ENCODE results near the gene ZBTB20. TPM values are rescaled to one million over a fixed set of nuclear protein-coding genes. Genes with fewer than 3 reads are reported as not detected.
"Not testable (repeated sequence)": the region's sequence is repeated elsewhere in the genome, so short reads cannot be mapped to it uniquely, and the experiment has no call there.

ZBTB20 gene
- total RNA-seq, 1 donor from 2014 or later: 8.7 TPM

DNA sequence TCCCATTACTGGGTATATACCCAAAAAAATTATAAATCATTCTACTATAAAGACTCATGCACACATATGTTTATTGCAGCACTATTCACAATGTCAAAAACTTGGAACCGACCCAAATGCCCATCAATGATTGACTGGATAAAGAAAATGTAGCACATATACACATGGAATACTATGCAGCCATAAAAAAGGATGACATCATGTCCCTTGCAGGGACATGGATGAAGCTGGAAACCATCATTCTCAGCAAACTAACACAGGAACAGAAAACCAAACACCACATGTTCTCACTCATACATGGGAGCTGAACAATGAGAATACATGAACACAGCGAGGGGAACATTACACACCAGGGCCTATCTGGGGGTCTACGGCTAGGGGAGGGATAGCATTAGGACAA is 467.3 kb downstream of the ZBTB20 start:
- DNase-seq (ENCODE audit: low read depth in 2 of 2): not testable (repeated sequence)

DNA sequence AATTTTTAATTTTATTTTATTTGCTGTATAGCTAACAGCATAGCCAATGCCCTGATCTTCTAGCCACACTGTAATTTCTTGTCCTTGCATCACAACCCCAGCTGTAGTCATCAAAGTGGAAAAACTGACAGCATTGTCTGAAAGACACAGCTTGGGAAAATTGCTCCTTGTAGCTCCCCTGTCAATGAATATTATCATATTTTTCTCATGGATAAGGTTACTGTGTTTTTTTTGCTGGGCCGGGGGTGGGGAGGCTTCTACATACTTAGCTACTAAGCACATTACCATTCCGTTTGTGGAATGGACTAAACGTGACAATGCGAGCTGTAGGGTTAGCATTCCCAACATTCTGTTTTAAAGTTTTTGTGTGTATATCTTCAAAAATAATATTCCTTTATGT is 472.0 kb downstream of the ZBTB20 start:
- DNase-seq (ENCODE audit: low read depth in 2 of 2): no peak

- DNase-seq (ENCODE audit: low read depth in 2 of 2): no peak
These were observed 473.1 kb downstream of the ZBTB20 start for GRCh38 chr3:114674036-114674435.

GRCh38 chr3:114673481-114673880 is 473.6 kb downstream of the ZBTB20 start:
- DNase-seq (ENCODE audit: low read depth in 2 of 2): no peak

- DNase-seq (ENCODE audit: low read depth in 2 of 2): no peak
These were observed 474.2 kb downstream of the ZBTB20 start for GRCh38 chr3:114672692-114673447.

DNA sequence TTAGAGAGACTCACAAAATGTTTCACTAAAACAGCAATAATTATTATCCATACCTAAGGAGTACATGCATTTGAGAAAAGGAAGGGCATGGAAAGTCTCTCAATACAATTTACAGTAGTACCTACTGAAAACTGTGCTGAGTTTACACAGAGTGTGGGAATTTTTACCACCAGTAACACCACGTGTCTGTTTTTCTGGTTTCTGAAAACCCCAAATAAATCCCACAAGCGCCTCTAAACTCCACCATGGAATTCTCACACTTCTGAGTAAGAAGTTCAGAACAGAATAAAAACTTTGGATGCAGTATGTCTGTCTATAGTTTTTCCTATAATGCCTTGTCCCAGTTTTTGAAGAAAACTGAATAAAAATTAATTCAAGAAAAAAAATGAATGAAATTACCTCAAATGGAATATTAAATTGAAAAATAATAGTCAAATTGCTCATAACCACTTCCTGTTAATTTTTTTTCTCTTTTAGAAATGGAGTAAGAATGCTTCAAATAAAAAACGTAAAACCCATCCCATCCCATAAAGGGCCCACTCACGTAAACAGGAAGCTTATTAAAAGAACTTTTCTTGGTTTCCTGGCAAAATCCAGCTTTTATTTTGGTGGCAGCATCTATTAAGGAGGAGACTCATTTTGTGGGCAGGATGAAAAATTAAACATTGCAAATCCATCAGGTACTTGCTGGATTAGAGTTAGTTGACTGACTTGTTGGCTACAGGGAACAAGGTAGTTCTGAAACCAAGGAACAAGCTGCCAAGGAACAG is 475.2 kb downstream of the ZBTB20 start:
- no peak for DNase-seq (ENCODE audit: low read depth in 2 of 2)

DNA sequence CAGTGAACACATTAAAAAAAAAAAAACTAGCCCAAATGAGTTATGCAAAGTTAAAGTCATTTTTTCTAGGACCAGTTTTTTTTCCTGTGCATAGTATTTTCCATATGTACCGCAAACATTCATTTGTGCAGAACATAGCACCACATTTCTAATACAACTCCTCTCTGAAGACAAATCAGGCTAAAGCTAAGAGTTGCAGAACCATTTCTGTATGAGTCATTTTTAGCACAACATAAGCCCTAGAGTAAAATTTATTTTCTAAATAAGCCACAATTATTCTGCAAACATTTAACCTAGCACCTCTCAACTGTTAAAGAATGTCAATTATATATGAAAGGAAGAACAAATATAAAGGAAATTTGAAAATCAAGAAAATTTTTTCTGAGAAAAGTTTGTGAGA is 477.5 kb downstream of the ZBTB20 start:
- DNase-seq (ENCODE audit: low read depth in 2 of 2): no peak

- no peak for DNase-seq (ENCODE audit: low read depth in 2 of 2)
These were observed 479.0 kb downstream of the ZBTB20 start for GRCh38 chr3:114668099-114668498.

DNA sequence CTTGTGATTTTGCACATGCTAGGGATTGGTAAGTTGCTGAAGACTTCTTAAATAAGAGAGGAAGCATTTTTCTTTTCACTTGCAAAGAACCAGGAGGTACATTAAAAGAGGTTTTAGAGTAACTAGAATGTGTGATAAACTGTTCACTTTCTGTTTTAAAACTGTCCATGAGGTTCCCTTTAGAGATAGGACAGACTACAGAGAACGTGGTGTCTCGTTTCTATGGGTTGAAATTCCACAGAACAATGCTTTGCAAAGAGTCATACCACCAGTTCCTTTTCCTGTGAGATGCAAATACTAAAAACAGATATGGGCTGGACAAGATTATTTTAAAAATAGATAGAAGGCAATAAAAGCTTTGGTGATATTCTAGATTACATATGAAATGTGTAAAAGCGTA is 480.5 kb downstream of the ZBTB20 start:
- peak; percentile 57 to 76 for DNase-seq (ENCODE audit: low read depth in 2 of 2)

- no peak for DNase-seq (ENCODE audit: low read depth in 2 of 2)
These were observed 483.1 kb downstream of the ZBTB20 start for GRCh38 chr3:114664006-114664405.

- no peak for DNase-seq (ENCODE audit: low read depth in 2 of 2)
These were observed 486.3 kb downstream of the ZBTB20 start for GRCh38 chr3:114660808-114661207.

DNA sequence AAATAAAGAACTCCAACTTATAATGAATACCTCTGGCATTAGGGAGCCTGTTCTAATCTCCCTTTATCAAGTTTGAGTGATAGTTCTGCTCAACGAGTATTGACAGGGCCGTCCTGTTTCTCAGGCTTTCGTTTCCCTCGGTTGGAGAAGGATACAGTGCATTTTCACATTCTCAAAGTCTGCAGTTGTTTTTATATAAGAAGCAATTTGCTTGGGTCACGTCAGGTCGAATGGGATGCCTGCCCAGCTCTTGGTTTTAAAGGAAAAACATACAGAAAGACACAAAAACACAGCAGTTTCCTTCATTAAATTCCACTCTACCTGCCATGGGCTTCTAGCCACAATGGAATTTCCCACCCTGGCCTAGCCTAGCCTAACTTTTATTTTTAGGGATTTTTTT is 487.0 kb downstream of the ZBTB20 start:
- peak; percentile 36 to 89 for DNase-seq (ENCODE audit: low read depth in 2 of 2)

- DNase-seq (ENCODE audit: low read depth in 2 of 2): peak in 1 of 2 donors; percentile 37
These were observed 487.7 kb downstream of the ZBTB20 start for GRCh38 chr3:114659109-114660061.

DNA sequence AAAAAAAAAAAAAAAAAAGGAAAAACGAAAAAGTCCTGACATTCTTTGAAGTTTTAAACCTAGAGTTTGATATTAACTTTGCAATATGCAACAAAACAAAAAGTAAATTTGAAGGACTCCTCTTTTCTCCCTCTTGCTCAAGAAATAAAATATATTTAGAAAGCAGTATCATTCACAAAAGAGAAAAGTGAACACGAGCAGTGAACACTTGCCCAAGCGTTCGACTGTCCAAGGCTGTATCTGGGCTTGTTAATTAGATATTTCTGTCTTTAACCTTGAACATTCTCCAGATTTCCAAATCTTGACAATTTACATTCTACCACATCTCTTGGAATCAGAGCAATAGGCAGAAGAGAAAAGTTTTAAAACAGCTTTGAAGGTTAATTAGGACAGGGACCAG is 495.5 kb downstream of the ZBTB20 start:
- DNase-seq (ENCODE audit: low read depth in 2 of 2): no peak

DNA sequence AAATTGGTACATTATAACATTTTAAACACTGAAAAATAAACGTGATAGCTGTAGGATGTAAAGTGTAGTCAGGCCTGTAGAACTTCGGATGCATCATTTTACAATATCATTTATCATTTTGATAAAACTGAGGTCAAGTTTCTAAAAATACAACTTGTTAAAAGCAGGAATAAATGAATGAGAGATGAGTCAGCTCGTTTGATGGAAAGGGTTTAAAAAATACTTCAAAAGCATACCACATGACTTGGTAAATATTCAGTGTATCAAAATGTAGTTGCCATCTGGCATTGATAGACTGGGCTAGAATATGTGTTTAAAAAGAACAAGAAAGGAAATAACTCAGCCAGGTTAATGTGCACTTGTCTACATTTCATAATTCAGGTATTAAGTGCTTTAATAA is 496.3 kb downstream of the ZBTB20 start:
- DNase-seq (ENCODE audit: low read depth in 2 of 2): peak; percentile 30 to 64

GRCh38 chr3:114649331-114649730 is 497.8 kb downstream of the ZBTB20 start:
- DNase-seq (ENCODE audit: low read depth in 2 of 2): peak; percentile 30 to 79

GRCh38 chr3:114646526-114646925 is 500.6 kb downstream of the ZBTB20 start:
- no peak for DNase-seq (ENCODE audit: low read depth in 2 of 2)

DNA sequence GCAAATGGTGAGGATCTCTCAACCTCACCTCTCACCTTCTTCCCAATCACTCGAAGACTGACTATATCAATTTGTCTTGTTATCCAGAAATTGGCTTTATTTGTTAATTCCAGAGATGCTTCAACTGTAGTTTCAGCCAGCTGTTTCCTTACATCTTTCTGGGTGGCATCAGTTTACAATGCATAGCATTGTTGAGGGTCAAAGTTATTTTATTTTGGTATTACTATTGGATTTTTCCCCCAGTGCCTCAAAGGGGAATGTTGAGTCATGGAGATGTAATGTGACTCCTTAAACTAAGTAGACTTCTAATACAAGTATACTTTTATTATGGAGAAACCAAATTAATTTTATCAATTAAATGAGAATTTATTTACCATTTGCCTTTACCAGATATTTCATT is 501.7 kb downstream of the ZBTB20 start:
- DNase-seq (ENCODE audit: low read depth in 2 of 2): no peak

DNA sequence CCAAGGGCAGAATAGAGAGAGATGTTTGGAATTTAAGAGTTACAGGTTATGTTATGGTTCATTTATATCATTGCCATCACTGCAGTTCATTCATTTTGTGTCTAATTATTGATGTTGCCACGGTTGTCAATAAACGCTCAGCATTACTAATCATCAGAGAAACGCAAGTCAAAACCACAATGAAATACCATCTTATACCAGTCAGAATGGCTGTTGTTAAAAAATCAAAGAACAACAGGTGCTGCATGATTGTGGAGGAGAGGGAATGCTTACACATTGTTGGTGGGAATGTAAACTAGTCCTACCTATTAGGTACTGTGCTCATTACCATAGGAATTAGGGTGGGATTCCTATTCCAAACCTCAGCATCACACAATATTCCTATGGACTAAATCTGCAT is 502.7 kb downstream of the ZBTB20 start:
- DNase-seq (ENCODE audit: low read depth in 2 of 2): no peak

GRCh38 chr3:114642951-114643741 is 503.9 kb downstream of the ZBTB20 start:
- no peak for DNase-seq (ENCODE audit: low read depth in 2 of 2)

DNA sequence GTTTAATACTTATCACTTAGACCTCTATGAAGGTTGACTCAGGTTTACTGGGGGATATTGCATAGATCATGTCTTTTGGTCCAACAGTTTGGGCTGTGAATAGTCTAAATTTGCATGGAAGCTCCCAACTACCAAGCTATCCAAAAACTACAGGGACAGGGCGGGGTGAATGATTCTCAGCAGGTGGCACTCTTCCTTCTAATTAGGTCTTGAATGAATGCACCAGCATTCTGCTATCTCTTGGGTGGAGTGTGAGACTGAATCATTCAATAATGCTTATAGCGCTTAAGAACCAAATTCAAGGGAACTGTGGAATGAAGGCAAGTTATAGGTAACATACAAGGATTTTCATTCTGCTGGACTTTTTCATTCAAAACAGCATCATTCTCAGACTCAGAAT is 507.0 kb downstream of the ZBTB20 start:
- DNase-seq (ENCODE audit: low read depth in 2 of 2): no peak

All from dermis microvascular lymphatic vessel endothelial cell (primary cell).